ENCODE measurements around the gene SNCB.
A peak's percentile ranks its signal among the peaks of the same experiment; 100 is the strongest.
"Not testable (repeated sequence)": the region's sequence is repeated elsewhere in the genome, so short reads cannot be mapped to it uniquely, and the experiment has no call there.

SNCB gene

DNA sequence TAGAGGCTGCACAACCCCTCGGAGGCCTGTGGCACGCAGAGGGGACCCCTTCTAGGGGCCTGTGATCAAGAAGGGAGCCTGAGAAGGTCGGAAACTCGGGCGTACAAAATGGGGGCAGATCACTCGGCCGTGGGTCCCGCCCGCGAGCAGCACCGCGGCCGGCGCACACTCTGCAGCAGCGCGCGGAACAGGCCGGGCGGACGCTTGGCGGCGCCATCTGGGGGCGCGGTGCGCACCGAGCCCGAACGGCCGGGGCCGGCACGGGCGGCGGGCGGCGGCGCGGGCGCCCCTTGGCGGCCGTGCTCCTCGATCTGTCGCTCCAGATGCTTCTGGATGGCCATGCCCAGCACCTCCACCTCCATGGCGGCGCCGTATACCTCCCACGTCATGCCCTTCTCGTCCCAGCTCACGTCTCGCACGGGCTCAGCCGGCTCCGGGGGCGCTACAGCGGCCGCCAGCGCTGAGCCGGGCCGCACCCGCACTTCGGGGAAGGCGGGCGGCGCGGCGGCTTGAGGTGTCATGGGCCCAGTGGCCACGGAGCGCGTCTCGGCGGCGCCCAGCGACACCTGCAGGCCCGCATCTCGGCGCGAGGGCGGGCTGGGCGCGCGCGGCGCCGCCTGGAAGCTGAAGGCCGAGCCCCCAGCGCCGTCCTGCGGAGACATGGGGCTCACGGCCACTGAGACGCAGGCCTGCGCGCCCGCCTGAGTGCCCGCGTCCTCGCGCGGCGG lies 33.5 kb downstream of the SNCB start:
- no peak for DNase-seq

- no peak for DNase-seq
Observed at GRCh38 chr5:176596069-176596644, 34.2 kb downstream of the SNCB start.

DNA sequence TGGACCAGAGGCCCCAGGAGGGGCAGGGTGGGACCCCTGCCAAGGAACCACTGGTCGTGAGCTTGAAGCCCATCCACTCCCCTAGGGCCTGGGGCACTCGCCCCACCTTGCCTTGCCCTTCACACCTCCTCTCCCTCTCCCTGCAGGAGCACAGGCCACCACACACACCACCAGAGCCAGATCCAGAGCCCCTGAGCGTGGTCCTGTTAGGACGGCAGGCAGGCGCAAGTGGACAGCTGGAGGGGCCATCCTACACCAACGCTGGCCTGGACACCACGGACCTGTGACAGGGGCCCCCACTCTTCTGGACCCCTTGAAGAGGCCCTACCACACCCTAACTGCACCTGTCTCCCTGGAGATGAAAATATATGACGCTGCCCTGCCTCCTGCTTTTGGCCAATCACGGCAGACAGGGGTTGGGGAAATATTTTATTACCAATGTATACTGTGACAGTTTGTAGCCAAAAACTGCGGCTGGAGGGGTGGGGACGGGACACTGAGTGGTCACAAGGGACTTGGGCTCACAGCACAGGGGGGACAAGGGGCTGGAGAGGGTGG lies 34.9 kb downstream of the SNCB start:
- no peak for DNase-seq

- DNase-seq: no peak
Observed at GRCh38 chr5:176594554-176594953, 35.8 kb downstream of the SNCB start.

GRCh38 chr5:176593273-176593869 lies 37.0 kb downstream of the SNCB start:
- no peak for DNase-seq

DNA sequence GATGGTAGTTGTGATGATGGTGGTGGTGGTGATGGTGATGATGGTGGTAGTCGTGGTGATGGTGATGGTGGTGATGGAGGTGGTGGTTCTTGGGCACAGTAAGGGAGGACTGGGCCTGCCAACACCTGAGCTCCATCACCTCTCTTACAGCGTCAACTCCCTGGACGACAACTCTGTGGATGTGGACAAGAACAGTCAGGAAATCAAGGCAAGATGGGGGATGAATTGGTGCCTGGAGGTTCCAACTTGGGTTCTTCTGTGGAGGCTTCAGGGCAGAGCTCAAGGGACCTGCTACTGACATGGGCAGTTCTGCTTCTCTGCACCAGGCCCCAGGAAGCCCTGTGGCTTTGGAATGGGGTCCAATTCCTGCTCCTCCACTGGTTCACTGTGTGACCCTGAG lies 37.8 kb downstream of the SNCB start:
- no peak for DNase-seq

- not testable (repeated sequence) for DNase-seq
Observed at GRCh38 chr5:176591667-176592066, 38.7 kb downstream of the SNCB start.

DNA sequence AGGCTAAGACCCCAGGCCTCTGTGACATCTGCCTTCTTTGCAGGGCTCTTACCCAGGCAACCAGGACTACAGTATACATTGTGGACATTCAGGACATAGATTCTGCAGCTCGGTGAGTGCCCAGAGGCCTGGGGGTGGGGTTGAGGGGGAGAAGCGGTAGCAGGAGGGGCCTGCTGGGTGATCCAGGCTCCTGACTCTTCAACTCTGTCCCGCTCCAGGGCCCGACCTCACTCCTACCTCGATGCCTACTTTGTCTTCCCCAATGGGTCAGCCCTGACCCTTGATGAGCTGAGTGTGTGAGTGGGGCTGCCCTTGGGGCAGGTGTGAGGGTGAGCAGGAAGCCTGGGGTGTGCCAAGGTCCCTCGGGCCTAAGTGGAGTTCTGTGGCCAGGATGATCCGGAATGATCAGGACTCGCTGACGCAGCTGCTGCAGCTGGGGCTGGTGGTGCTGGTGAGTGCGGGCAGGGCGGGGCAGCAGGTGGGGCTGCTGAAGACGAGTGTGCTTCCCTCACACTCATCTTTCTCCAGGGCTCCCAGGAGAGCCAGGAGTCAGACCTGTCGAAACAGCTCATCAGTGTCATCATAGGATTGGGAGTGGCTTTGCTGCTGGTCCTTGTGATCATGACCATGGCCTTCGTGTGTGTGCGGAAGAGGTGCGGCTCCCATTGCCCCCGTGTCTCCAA lies 40.2 kb downstream of the SNCB start:
- DNase-seq: no peak

DNA sequence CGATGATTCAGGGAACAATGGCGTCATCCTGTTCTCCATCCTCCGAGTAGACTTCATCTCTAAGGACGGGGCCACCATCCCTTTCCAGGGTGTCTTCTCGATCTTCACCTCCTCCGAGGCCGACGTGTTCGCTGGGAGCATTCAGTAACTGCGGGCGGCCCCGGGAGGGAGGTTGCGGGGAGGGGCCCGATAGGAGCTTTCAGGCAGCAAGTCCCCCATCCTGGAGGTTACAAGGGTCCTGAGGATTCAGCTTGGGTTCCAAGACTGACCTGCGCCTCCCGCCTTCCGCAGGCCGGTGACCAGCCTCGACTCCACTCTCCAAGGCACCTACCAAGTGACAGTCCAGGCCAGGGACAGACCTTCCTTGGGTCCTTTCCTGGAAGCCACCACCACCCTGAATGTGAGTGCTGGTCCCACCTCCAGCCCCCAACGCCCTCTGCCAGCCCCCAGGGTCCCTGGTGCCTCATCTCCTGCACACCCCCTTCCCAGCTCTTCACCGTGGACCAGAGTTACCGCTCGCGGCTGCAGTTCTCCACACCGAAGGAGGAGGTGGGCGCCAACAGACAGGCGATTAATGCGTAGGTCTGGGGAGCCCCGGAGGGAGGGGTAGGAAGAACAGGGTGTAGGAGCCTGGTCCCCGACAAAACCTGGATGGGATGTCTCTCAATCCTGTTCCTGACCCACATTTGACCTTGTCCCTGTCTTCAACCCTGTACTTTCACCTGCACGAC lies 41.1 kb downstream of the SNCB start:
- no peak for DNase-seq

DNA sequence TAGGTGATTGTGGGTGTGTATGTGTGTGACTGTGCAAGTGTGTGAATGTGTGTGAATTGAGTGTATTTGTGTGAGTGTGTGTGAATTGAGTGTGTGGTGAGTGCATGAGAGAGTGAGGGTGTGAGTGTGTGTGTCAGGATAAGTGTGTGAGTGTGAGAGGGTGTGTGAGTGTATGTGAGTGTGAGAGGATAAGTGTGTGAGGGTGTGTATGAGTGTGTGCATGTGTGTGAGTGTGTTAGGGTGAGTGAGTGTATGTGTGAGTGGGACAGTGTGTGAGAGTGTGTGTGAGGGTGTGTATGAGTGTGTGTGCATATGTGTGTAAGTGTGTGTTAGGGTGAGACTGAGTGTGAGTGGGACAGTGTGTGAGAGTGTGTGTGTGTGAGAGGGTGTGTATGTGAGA lies 42.0 kb downstream of the SNCB start:
- DNase-seq: no peak

DNA sequence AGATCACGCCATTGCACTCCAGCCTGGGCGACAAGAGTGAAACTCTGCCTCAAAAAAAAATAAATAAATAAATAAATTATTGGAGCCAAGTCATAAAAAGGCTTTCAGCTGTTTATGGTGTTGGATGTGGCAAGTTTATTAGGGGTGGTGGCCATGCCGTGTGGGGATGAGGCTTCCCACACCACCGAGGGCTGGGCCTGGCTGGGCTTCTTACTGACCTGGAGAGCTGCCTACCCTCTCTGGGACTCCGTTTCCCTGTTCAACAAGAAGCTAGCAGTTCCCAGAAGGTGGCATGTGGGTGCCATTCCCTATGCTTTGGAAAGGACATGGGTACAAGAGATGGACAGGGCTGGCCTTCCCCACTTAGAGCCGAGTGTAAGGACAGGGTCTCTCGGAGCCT lies 42.9 kb downstream of the SNCB start:
- DNase-seq: no peak

- no peak for DNase-seq
Observed at GRCh38 chr5:176583076-176583475, 47.3 kb downstream of the SNCB start.

- DNase-seq: no peak
Observed at GRCh38 chr5:176581361-176581760, 49.0 kb downstream of the SNCB start.

GRCh38 chr5:176579323-176579722 lies 51.0 kb downstream of the SNCB start:
- DNase-seq: no peak

DNA sequence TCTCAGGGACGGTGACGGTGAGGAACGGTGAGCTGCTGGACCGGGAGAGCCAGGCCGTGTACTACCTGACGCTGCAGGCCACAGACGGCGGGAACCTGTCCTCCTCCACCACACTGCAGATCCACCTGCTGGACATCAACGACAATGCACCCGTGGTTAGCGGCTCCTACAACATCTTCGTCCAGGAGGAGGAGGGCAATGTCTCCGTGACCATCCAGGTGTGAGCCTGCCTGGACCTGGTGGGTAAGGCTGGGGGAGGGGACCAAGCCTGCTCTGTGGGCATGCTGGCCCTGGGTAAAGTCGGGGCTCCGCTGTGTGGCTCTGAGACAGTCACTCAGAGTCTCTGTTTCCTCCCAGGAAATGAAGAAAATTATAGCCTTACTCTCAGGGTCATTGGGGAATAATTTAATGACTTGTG lies 51.9 kb downstream of the SNCB start:
- no peak for DNase-seq

GRCh38 chr5:176577312-176578176 lies 52.8 kb downstream of the SNCB start:
- no peak for DNase-seq

DNA sequence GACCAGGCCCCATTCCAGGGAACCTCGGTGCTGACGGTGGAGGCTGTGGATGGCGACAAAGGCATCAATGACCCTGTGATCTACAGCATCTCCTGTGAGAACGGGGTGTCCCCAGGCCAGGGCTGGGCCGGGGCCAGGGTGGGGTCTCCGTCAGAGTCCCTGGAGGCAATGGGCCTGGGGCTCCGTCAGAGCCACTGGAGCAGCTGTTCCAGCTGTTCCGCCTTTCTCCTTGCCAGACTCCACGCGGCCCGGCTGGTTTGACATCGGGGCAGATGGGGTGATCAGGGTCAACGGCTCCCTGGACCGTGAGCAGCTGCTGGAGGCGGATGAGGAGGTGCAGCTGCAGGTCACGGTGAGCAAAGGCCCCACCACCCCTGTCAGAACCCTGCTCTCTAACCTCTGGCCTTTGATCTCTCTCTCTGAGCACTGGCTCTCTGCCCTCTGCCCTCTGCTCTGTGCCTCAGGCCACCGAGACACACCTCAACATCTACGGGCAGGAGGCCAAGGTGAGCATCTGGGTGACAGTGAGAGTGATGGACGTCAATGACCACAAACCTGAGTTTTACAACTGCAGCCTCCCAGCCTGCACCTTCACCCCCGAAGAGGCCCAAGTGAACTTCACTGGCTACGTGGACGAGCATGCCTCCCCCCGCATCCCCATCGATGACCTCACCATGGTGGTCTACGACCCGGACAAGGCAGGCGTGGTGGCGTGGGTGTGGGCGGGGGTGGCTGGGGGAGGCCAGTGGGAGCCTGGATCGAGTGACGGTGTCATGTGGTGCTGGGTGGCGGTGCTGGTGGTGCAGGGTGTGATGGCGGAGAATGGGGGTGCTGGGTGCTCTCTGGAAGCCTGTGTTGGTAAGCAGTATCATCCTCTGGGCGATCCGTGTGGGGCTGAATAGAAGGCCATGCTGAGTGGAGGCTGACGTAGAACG lies 54.6 kb downstream of the SNCB start:
- no peak for DNase-seq

- no peak for DNase-seq
Observed at GRCh38 chr5:176575066-176575465, 55.3 kb downstream of the SNCB start.

- no peak for DNase-seq
Observed at GRCh38 chr5:176574297-176574591, 56.1 kb downstream of the SNCB start.

GRCh38 chr5:176573564-176574296 lies 56.6 kb downstream of the SNCB start:
- DNase-seq: peak; percentile 16
